ENCODE results near the gene SRMS. TPM values are rescaled to one million over a fixed set of nuclear protein-coding genes. Genes with fewer than 3 reads are reported as not detected.

The SRMS gene
- total RNA-seq, 1 donor from 2014 or later: 0.16 TPM

DNA sequence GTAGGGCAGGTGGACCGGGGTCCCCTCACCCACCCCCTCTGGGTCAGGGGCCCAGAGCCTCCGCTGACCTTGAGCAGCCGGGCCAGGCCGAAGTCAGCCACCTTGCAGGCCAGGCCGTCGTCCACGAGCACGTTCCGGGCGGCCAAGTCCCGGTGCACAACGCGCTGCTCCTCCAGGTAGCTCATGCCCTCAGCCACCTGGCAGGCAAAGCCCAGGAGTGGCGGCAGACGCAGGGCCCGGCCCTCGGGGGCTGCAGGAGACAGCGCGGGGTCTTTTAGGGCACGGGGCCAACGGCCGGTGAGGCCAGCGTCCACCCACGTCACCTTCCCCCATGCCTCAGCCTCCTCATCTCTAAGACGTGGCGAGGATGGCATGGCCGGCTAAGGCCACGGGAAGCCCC, 6.2 kb downstream of the SRMS start:
- no peak overlapping the region for H3K4me3 Mint-ChIP-seq
- ChIA-PET CTCF (no interaction called here), POLR2A (interaction anchor here (1.0 to 1.6 kb wide), 3 partner anchors 11 to 91 kb away, joined by 3 to 5 read pairs (median 4); no protein-coding TSS in a partner anchor)
- peaks cover 52% of the 10 kb centered on the region for H3K4me1 Mint-ChIP-seq
- H3K9me3 Mint-ChIP-seq: no peaks in the 10 kb centered on the region
- intact Hi-C loops (cut with micrococcal nuclease): no loop called here
- ATAC-seq (ENCODE audit: low read depth) (no peak), DNase-seq (no peak)
- H3K27ac Mint-ChIP-seq: no peak overlapping the region
- H3K27me3 Mint-ChIP-seq: no peaks in the 10 kb centered on the region
- no peak for TF ChIP-seq CTCF (IDR thresholded peaks at IDR 0.05)
- no peaks in the 10 kb centered on the region for H3K36me3 Mint-ChIP-seq (ENCODE audit: low read depth)

DNA sequence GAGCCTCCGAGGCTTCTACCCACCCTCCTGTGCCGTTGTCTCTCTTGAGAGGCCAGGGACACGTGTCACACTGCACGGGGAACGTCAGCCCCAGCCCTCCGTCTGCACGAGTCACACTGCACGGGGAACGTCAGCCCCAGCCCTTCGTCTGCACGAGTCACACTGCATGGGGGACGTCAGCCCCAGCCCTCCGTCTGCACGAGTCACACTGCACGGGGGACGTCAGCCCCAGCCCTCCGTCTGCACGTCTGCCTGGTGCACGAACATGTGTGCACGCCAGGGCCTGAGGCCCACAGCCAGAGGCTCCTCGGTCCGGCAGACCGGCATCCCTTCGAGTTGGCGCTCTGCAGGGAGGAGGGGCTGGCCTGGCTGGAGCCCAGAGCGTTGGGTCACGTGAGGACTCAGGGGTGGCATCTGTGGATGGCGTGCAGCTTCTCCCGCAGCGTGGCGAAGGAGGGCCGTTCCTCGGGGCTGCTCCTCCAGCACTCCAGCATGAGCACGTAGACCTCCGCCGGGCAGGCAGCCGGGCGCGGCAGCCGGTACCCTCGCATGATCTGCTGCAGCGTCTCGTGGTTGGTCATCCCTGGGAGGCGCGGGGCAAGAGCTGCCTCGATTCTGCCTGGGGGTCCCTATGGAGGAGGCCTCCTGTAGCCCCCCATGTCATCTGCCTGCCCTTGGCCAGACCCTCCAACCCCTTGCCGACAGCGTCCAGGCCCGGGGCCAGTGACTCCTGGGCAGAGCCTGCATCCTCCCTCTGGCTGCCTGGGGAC, 6.9 kb downstream of the SRMS start:
- ChIA-PET POLR2A (interaction anchor here (1.6 kb wide), 1 partner anchor 12 kb away, joined by 5 read pairs; no protein-coding TSS in a partner anchor), CTCF (no interaction called here)
- no peak for ATAC-seq (ENCODE audit: low read depth)
- Mint-ChIP-seq H3K27ac (peak overlapping the region; percentile 30), H3K27me3 (no peaks in the 10 kb centered on the region), H3K36me3 (ENCODE audit: low read depth) (no peaks in the 10 kb centered on the region), H3K4me1 (peaks cover 50% of the 10 kb centered on the region), H3K9me3 (no peaks in the 10 kb centered on the region), H3K4me3 (no peak overlapping the region)
- TF ChIP-seq CTCF (IDR thresholded peaks at IDR 0.05): no peak
- intact Hi-C loops (cut with micrococcal nuclease): no loop called here
- DNase-seq: no peak

- ATAC-seq (ENCODE audit: low read depth) (no peak), DNase-seq (no peak)
- Mint-ChIP-seq H3K9me3 (no peaks in the 10 kb centered on the region), H3K4me1 (peaks cover 42% of the 10 kb centered on the region), H3K36me3 (ENCODE audit: low read depth) (no peaks in the 10 kb centered on the region), H3K27me3 (no peaks in the 10 kb centered on the region), H3K4me3 (no peak overlapping the region), H3K27ac (peak overlapping the region; percentile 30)
- TF ChIP-seq CTCF (IDR thresholded peaks at IDR 0.05): no peak
- ChIA-PET POLR2A (interaction anchor here (0.6 to 3.5 kb wide), 7 partner anchors 13 to 416 kb away, joined by 3 to 47 read pairs (median 5); partner anchors contain the start of genes FNDC11, HELZ2, PPDPF and TPD52L2), CTCF (interaction anchor here (1.1 to 3.1 kb wide), 6 partner anchors 12 to 499 kb away, joined by 5 to 27 read pairs (median 14); partner anchors contain the start of gene TPD52L2)
- intact Hi-C loops (cut with micrococcal nuclease): loop anchor here (5.0 kb wide), 3 partner anchors 198 to 518 kb away; partner anchors contain the start of genes C20orf204, LIME1 and SLC2A4RG
These were observed 7.8 kb downstream of the SRMS start for GRCh38 chr20:63539441-63540370.

- H3K27me3 Mint-ChIP-seq: no peaks in the 10 kb centered on the region
- POLR2A ChIA-PET: interaction anchor here (0.6 to 3.5 kb wide), 10 partner anchors 14 to 417 kb away, joined by 3 to 47 read pairs (median 7); partner anchors contain the start of genes FNDC11, HELZ2, PPDPF and TPD52L2
- ATAC-seq (ENCODE audit: low read depth) (no peak), DNase-seq (no peak)
- no peak overlapping the region for H3K4me3 Mint-ChIP-seq
- peaks cover 37% of the 10 kb centered on the region for H3K4me1 Mint-ChIP-seq
- H3K9me3 Mint-ChIP-seq: no peaks in the 10 kb centered on the region
- intact Hi-C loops (cut with micrococcal nuclease): loop anchor here (5.0 kb wide), 3 partner anchors 198 to 518 kb away; partner anchors contain the start of genes C20orf204, LIME1 and SLC2A4RG
- no peak overlapping the region for H3K27ac Mint-ChIP-seq
- no peak for TF ChIP-seq CTCF (IDR thresholded peaks at IDR 0.05)
- no peaks in the 10 kb centered on the region for H3K36me3 Mint-ChIP-seq (ENCODE audit: low read depth)
- CTCF ChIA-PET: interaction anchor here (1.1 to 3.1 kb wide), 6 partner anchors 12 to 500 kb away, joined by 5 to 27 read pairs (median 14); partner anchors contain the start of gene TPD52L2
These were observed 8.5 kb downstream of the SRMS start for GRCh38 chr20:63539092-63539430.

Data from activated B cell treated with CpG ODN at 0.5 μM for 24 hours (primary cell).